Measurements from ENCODE around the gene CLDN1.

DNA sequence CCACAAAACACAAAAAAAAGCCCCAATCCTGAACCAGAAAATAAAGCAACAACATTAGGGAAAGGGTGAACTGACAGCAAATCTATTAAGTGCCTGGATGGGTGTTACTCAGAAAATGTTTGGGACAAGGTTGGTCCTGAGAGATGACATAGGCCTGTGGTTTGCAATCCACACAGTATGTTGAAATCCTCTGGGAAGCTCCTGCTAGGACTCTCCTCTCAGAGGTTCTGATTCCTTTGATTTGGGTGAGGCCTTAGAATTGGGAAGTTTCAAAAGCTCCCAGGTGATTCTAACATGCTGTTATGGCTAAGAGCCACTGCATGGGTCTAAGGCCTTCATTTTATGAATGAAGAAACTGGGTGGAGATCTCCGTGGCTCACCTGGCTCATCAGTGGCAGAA, 18.4 kb downstream of the CLDN1 start:
- TF ChIP-seq, protein P1, sequence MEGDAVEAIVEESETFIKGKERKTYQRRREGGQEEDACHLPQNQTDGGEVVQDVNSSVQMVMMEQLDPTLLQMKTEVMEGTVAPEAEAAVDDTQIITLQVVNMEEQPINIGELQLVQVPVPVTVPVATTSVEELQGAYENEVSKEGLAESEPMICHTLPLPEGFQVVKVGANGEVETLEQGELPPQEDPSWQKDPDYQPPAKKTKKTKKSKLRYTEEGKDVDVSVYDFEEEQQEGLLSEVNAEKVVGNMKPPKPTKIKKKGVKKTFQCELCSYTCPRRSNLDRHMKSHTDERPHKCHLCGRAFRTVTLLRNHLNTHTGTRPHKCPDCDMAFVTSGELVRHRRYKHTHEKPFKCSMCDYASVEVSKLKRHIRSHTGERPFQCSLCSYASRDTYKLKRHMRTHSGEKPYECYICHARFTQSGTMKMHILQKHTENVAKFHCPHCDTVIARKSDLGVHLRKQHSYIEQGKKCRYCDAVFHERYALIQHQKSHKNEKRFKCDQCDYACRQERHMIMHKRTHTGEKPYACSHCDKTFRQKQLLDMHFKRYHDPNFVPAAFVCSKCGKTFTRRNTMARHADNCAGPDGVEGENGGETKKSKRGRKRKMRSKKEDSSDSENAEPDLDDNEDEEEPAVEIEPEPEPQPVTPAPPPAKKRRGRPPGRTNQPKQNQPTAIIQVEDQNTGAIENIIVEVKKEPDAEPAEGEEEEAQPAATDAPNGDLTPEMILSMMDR (IDR thresholded peaks at IDR 0.05): no peak
- TF ChIP-seq POLR2A (IDR thresholded peaks at IDR 0.05) (no peak), EP300 (IDR thresholded peaks at IDR 0.05) (no peak)
